Measurements from ENCODE around the gene TOMM40.
"Not testable (repeated sequence)": the region's sequence is repeated elsewhere in the genome, so short reads cannot be mapped to it uniquely, and the experiment has no call there.

The TOMM40 gene

GRCh38 chr19:44879309-44880065 lies 11.6 kb upstream of the TOMM40 start:
- DNase-seq (ENCODE audit: low spot score), result no peak
- no peak for TF ChIP-seq CTCF (IDR thresholded peaks at IDR 0.05; ENCODE audit: borderline replicate concordance, control extremely low read depth, extremely low read depth, insufficient read depth, missing control alignments)
- in situ Hi-C loops (cut with MboI; ENCODE audit: low sequenced_read_pairs, unreplicated experiment), result no loop called here

GRCh38 chr19:44882063-44882462 lies 9.0 kb upstream of the TOMM40 start:
- TF ChIP-seq CTCF (IDR thresholded peaks at IDR 0.05; ENCODE audit: borderline replicate concordance, control extremely low read depth, extremely low read depth, insufficient read depth, missing control alignments), result no peak
- DNase-seq (ENCODE audit: low spot score), result no peak
- in situ Hi-C loops (cut with MboI; ENCODE audit: low sequenced_read_pairs, unreplicated experiment), result no loop called here

GRCh38 chr19:44882619-44883397 lies 8.2 kb upstream of the TOMM40 start:
- DNase-seq (ENCODE audit: low spot score); in situ Hi-C loops (cut with MboI; ENCODE audit: low sequenced_read_pairs, unreplicated experiment): not testable (repeated sequence)

GRCh38 chr19:44883922-44884321 lies 7.1 kb upstream of the TOMM40 start:
- in situ Hi-C loops (cut with MboI; ENCODE audit: low sequenced_read_pairs, unreplicated experiment), result no loop called here
- no peak for TF ChIP-seq CTCF (IDR thresholded peaks at IDR 0.05; ENCODE audit: borderline replicate concordance, control extremely low read depth, extremely low read depth, insufficient read depth, missing control alignments)
- no peak for DNase-seq (ENCODE audit: low spot score)

- DNase-seq (ENCODE audit: low spot score), result no peak
- in situ Hi-C loops (cut with MboI; ENCODE audit: low sequenced_read_pairs, unreplicated experiment), result no loop called here
- TF ChIP-seq CTCF (IDR thresholded peaks at IDR 0.05; ENCODE audit: borderline replicate concordance, control extremely low read depth, extremely low read depth, insufficient read depth, missing control alignments), result no peak
These were observed 6.5 kb upstream of the TOMM40 start for GRCh38 chr19:44884566-44884965.

GRCh38 chr19:44886141-44886540 lies 4.9 kb upstream of the TOMM40 start:
- DNase-seq (ENCODE audit: low spot score), result no peak
- in situ Hi-C loops (cut with MboI; ENCODE audit: low sequenced_read_pairs, unreplicated experiment), result no loop called here
- no peak for TF ChIP-seq CTCF (IDR thresholded peaks at IDR 0.05; ENCODE audit: borderline replicate concordance, control extremely low read depth, extremely low read depth, insufficient read depth, missing control alignments)

GRCh38 chr19:44887648-44888047 lies 3.4 kb upstream of the TOMM40 start:
- in situ Hi-C loops (cut with MboI; ENCODE audit: low sequenced_read_pairs, unreplicated experiment), result no loop called here
- no peak for DNase-seq (ENCODE audit: low spot score)
- no peak for TF ChIP-seq CTCF (IDR thresholded peaks at IDR 0.05; ENCODE audit: borderline replicate concordance, control extremely low read depth, extremely low read depth, insufficient read depth, missing control alignments)

- DNase-seq (ENCODE audit: low spot score); in situ Hi-C loops (cut with MboI; ENCODE audit: low sequenced_read_pairs, unreplicated experiment): not testable (repeated sequence)
These were observed 2.7 kb upstream of the TOMM40 start for GRCh38 chr19:44888335-44888734.

All from GM13976 (cell line).